SK-N-SH (cell line): Measurements from ENCODE around the gene WNT4. TPM values are rescaled to one million over a fixed set of nuclear protein-coding genes. Genes with fewer than 3 reads are reported as not detected.

Source experiments
- CTCF ChIA-PET: fragments of 300-600, 350-600 bp; formaldehyde crosslinking; extraction: SDS; loops from one replicate; lab custom pipeline; 2021; lab: Yijun Ruan, JAX
- POLR2A ChIA-PET: fragments of 350-600 bp; sonication (Branson Sonifier 250); formaldehyde crosslinking; extraction: SDS; loops from one replicate; lab custom pipeline; 2020; ENCODE audit warnings: antibody characterized with exemption, inconsistent platforms; lab: Yijun Ruan, JAX
- DNase-seq: peaks from one replicate; pipeline ENCODE4 v3.0.0; 2012
- H2AFZ ChIP-seq: fragments of 200-600 bp; sonication (generic); 2 replicates; pipeline ENCODE4 v1.8.1; 2016; ENCODE audit warnings: antibody characterized with exemption, mild to moderate bottlenecking, low read depth
- H3F3A ChIP-seq: fragments of 200-600 bp; sonication (generic); replicated peaks from 2 replicates; pipeline ENCODE3; 2016; ENCODE audit warnings: antibody characterized with exemption, mild to moderate bottlenecking; ENCODE audit not compliant: insufficient read depth
- H3K27ac ChIP-seq, 2 experiments: fragments of 200-500 bp in 1 of 2; fragments of 200-600 bp in 1 of 2; sonication (Bioruptor generic) in 1 of 2; sonication (generic), shearing (Covaris generic) in 1 of 2; 2 replicates each; pipeline versions ENCODE4 v1.5.1 to v1.6.1; 2014 to 2016; ENCODE audit warnings: low read depth in 2 of 2, inconsistent platforms in 1 of 2, low read length in 1 of 2, mild to moderate bottlenecking in 1 of 2, mixed read lengths in 1 of 2
- H3K27me3 ChIP-seq: fragments of 200-600 bp; sonication (generic), shearing (Covaris generic); 2 replicates; pipeline ENCODE4 v1.6.1; 2016; ENCODE audit warnings: mixed run types; ENCODE audit not compliant: insufficient read depth
- H3K36me3 ChIP-seq, 2 experiments: fragments of 200-500 bp in 1 of 2; fragments of 200-600 bp in 1 of 2; sonication (Bioruptor generic) in 1 of 2; sonication (generic) in 1 of 2; replicated peaks in 1 of 2; 2 replicates each; pipeline versions ENCODE3 to v1.5.1; 2014 to 2016; ENCODE audit warnings: low read length in 1 of 2, mild to moderate bottlenecking in 1 of 2; ENCODE audit not compliant: insufficient read depth in 2 of 2, control insufficient read depth in 1 of 2
- H3K4me1 ChIP-seq, 2 experiments: fragments of 200-500 bp in 1 of 2; fragments of 200-600 bp in 1 of 2; sonication (Bioruptor generic) in 1 of 2; sonication (generic), shearing (Covaris generic) in 1 of 2; 2 replicates each; pipeline versions ENCODE4 v1.5.1 to v1.6.1; 2014 to 2016; ENCODE audit warnings: low read depth in 1 of 2, low read length in 1 of 2, mixed run types in 1 of 2; ENCODE audit not compliant: insufficient read depth in 2 of 2, control insufficient read depth in 1 of 2
- H3K4me2 ChIP-seq: fragments of 200-600 bp; sonication (generic), shearing (Covaris generic); 2 replicates; pipeline ENCODE4 v1.6.1; 2017; ENCODE audit warnings: mixed run types
- H3K4me3 ChIP-seq, 2 experiments: fragments of 200-500 bp in 1 of 2; fragments of 200-600 bp in 1 of 2; sonication (Bioruptor generic) in 1 of 2; sonication (generic), shearing (Covaris generic) in 1 of 2; 2 replicates each; pipeline versions ENCODE4 v1.5.1 to v1.8.1; 2014 to 2016; ENCODE audit warnings: low read depth in 2 of 2, inconsistent platforms in 1 of 2, low read length in 1 of 2, mild to moderate bottlenecking in 1 of 2, mixed read lengths in 1 of 2, moderate library complexity in 1 of 2
- H3K79me2 ChIP-seq: fragments of 200-600 bp; sonication (generic); 2 replicates; pipeline ENCODE4 v1.8.1; 2017; ENCODE audit warnings: mild to moderate bottlenecking; ENCODE audit not compliant: insufficient read depth
- H3K9ac ChIP-seq: fragments of 200-600 bp; sonication (generic); 2 replicates; pipeline ENCODE4 v1.6.1; 2017; ENCODE audit warnings: mixed run types
- H3K9me2 ChIP-seq: fragments of 200-600 bp; sonication (generic); 2 replicates; pipeline ENCODE4 v1.6.1; 2017; ENCODE audit warnings: mixed run types
- H3K9me3 ChIP-seq: fragments of 200-600 bp; sonication (generic); 2 replicates; pipeline ENCODE4 v1.6.1; 2017; ENCODE audit warnings: mixed run types, mild to moderate bottlenecking, moderate library complexity
- H4K20me1 ChIP-seq: fragments of 200-600 bp; sonication (generic); 2 replicates; pipeline ENCODE4 v1.6.1; 2017; ENCODE audit warnings: mild to moderate bottlenecking, mixed run types; ENCODE audit not compliant: insufficient read depth
- CHD2 ChIP-seq: fragments of 150-350 bp; IDR thresholded peaks from 2 replicates; pipeline ENCODE4 v1.6.1; 2018; ENCODE audit warnings: low read length; ENCODE audit not compliant: partially characterized antibody
- ELF1 ChIP-seq: IDR thresholded peaks from 2 replicates; pipeline ENCODE4 v1.4.0; 2012
- EZH2phosphoT487 ChIP-seq: fragments of 200-600 bp; sonication (generic); IDR thresholded peaks from 2 replicates; pipeline ENCODE4 v1.6.1; 2017; ENCODE audit warnings: low read depth, mixed run types, mild to moderate bottlenecking, antibody characterized with exemption, moderate library complexity, borderline replicate concordance
- FOXJ3 ChIP-seq: sonication (generic); formaldehyde crosslinking; IDR thresholded peaks from 2 replicates; pipeline ENCODE4 v1.5.1; 2020; ENCODE audit warnings: mild to moderate bottlenecking, missing genetic modification reagents
- FOXM1 ChIP-seq: IDR thresholded peaks from 2 replicates; pipeline ENCODE4 v1.4.0; 2012; ENCODE audit warnings: low read depth, mild to moderate bottlenecking
- GATA2 ChIP-seq: sonication (generic); formaldehyde crosslinking; IDR thresholded peaks from 2 replicates; pipeline ENCODE4 v1.5.0; 2020; ENCODE audit warnings: mild to moderate bottlenecking, missing genetic modification reagents
- IRF3 ChIP-seq: fragments of 150-350 bp; IDR thresholded peaks from 2 replicates; pipeline ENCODE4 v1.6.1; 2016; ENCODE audit warnings: mild to moderate bottlenecking, low read depth, low read length
- JUND ChIP-seq: IDR thresholded peaks from 2 replicates; pipeline ENCODE4 v1.4.0; 2012
- MEF2A ChIP-seq: IDR thresholded peaks from 2 replicates; pipeline ENCODE4 v1.4.0; 2012; ENCODE audit warnings: low read depth, borderline replicate concordance
- RAD21 ChIP-seq: IDR thresholded peaks from 2 replicates; pipeline ENCODE4 v1.6.1; 2012; ENCODE audit warnings: mild to moderate bottlenecking, low read length
- RCOR1 ChIP-seq: fragments of 150-350 bp; IDR thresholded peaks from 2 replicates; pipeline ENCODE4 v1.6.1; 2017; ENCODE audit warnings: antibody characterized with exemption, low read length
- TAF1 ChIP-seq: IDR thresholded peaks from 2 replicates; pipeline ENCODE4 v1.6.1; 2012; ENCODE audit warnings: low read depth, mild to moderate bottlenecking, low read length, moderate library complexity, borderline replicate concordance
- TCF12 ChIP-seq: IDR thresholded peaks from 2 replicates; pipeline ENCODE4 v1.4.0; 2012
- USF2 ChIP-seq: fragments of 150-350 bp; IDR thresholded peaks from 2 replicates; pipeline ENCODE4 v1.6.1; 2017; ENCODE audit warnings: antibody characterized with exemption, low read length, low read depth, borderline replicate concordance
- YY1 ChIP-seq: IDR thresholded peaks from 2 replicates; pipeline ENCODE4 v1.4.0; 2012; ENCODE audit warnings: low read depth, mild to moderate bottlenecking
- WGBS: methylation state at CpG from one replicate; pipeline ENCODE4 v1.1.6; 2017; ENCODE audit warnings: low lambda C conversion rate; 5-methylcytosine and 5-hydroxymethylcytosine counted together
- polyA plus RNA-seq, 3 experiments: library from polyadenylated mRNA; depleted of rRNA; stranded (reverse); fragments of >200 nt; gene quantifications; 2 replicates each; pipeline ENCODE4 v1.2.3, GENCODE V29; 2012
- TF ChIP-seq, protein P1 (sequence below): IDR thresholded peaks from 2 replicates; pipeline ENCODE4 v1.4.0; 2012; ENCODE audit warnings: low read depth, borderline replicate concordance
- TF ChIP-seq, protein P2 (sequence below): IDR thresholded peaks from 2 replicates; pipeline ENCODE4 v1.4.0; 2012; ENCODE audit warnings: low read depth

Gene WNT4
- polyA plus RNA-seq, 1 of the 3 experiments (the other 2 are of a cell fraction) = 0.03 TPM

DNA sequence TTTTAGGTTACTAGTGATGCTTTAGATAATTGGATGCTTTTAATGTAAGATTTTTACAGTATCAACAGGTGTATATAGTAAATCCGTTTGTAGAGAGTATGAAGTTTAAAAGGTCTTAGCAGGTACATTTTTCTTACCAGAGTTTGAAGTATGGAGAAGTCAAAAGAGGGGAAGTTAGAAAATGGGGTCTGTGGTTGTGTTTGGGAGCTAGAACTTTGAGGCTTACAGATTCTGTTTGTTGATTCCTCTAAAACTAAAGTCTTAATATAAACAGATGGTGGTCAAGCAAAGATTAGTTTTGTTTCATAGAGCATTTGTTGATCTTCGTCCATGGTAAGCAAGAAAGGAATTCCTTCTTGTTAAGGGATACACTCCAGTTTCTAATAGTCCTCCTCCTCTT lies 54.6 kb downstream of the WNT4 start:
- H3K4me2 ChIP-seq = no peak overlapping the region
- POLR2A ChIA-PET = no interaction called here
- H3K79me2 ChIP-seq = peaks cover 99% of the 10 kb centered on the region
- DNase-seq = no peak
- TF ChIP-seq RAD21 = no peak
- TF ChIP-seq FOXM1 = no peak
- TF ChIP-seq TAF1 = no peak
- TF ChIP-seq TCF12 = no peak
- no peak for TF ChIP-seq FOXJ3 (CRISPR knock-in tag)
- no peak for TF ChIP-seq RCOR1
- no peak for TF ChIP-seq ELF1
- TF ChIP-seq, all 33 proteins: peak for 0
- Histone ChIP-seq H3K27me3 (no peaks in the 10 kb centered on the region), H3K4me1 (peaks cover 0 to 17% of the 10 kb centered on the region in 2 experiments; a peak in 3 of 4 replicates), H3K4me3 (no peak overlapping the region), H3K9ac (no peak overlapping the region), H3F3A (peaks cover 36% of the 10 kb centered on the region), H3K9me2 (no peaks in the 10 kb centered on the region), H3K36me3 (peaks cover 65 to 70% of the 10 kb centered on the region in 2 experiments), H3K27ac (no peak overlapping the region), H4K20me1 (peaks cover 100% of the 10 kb centered on the region), H3K9me3 (no peaks in the 10 kb centered on the region), H2AFZ (no peak overlapping the region)
- 78% methylated on average over 2 of the region's 2 CpGs for WGBS
- CTCF ChIA-PET = interaction anchor here (1.0 kb wide), 1 partner anchor 11 kb away, joined by 3 read pairs; no protein-coding TSS in a partner anchor

DNA sequence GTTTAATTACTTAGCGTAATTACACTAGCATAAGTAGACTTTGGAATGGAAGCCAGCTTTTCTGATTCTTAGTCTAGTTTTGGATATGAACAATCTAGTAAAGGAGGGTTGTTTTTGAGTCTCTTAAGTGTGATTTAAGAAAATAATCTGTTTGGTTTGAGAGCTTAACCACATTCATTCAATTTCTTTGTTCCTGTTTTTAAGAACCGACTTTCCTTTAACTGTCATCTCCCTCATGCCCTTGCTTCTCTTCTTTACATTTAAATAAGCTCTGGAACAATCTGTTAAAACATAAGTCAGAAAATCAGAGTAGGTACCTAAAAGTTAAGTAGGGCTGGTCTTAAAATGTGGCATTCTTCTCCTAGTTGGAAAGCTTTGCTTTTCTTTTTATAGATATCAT lies 62.7 kb downstream of the WNT4 start:
- H3K9ac ChIP-seq = no peak overlapping the region
- no peaks in the 10 kb centered on the region for H3K27me3 ChIP-seq
- H3K27ac ChIP-seq = no peak overlapping the region
- peaks cover 37 to 71% of the 10 kb centered on the region in 2 experiments for H3K36me3 ChIP-seq
- no peak overlapping the region for H2AFZ ChIP-seq
- ChIA-PET POLR2A (no interaction called here), CTCF (interaction anchor here (0.8 to 1.4 kb wide), 2 partner anchors 23 to 43 kb away, joined by 3 to 4 read pairs; no protein-coding TSS in a partner anchor)
- no peak for DNase-seq
- H3K79me2 ChIP-seq = peaks cover 100% of the 10 kb centered on the region
- H3K9me2 ChIP-seq = no peaks in the 10 kb centered on the region
- H3K4me3 ChIP-seq = no peak overlapping the region
- peaks cover 100% of the 10 kb centered on the region for H4K20me1 ChIP-seq
- H3K9me3 ChIP-seq = no peaks in the 10 kb centered on the region
- no peak overlapping the region for H3K4me2 ChIP-seq
- TF ChIP-seq TAF1 = no peak
- TF ChIP-seq RAD21 = no peak
- no peak for TF ChIP-seq CHD2
- TF ChIP-seq FOXJ3 (CRISPR knock-in tag) = no peak
- TF ChIP-seq MEF2A = no peak
- TF ChIP-seq JUND = no peak
- TF ChIP-seq YY1 = no peak
- TF ChIP-seq, protein P1, sequence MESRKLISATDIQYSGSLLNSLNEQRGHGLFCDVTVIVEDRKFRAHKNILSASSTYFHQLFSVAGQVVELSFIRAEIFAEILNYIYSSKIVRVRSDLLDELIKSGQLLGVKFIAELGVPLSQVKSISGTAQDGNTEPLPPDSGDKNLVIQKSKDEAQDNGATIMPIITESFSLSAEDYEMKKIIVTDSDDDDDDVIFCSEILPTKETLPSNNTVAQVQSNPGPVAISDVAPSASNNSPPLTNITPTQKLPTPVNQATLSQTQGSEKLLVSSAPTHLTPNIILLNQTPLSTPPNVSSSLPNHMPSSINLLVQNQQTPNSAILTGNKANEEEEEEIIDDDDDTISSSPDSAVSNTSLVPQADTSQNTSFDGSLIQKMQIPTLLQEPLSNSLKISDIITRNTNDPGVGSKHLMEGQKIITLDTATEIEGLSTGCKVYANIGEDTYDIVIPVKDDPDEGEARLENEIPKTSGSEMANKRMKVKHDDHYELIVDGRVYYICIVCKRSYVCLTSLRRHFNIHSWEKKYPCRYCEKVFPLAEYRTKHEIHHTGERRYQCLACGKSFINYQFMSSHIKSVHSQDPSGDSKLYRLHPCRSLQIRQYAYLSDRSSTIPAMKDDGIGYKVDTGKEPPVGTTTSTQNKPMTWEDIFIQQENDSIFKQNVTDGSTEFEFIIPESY = no peak
- no peak for TF ChIP-seq GATA2 (CRISPR knock-in tag)
- TF ChIP-seq USF2 = no peak
- TF ChIP-seq ELF1 = no peak
- no peak for TF ChIP-seq IRF3
- TF ChIP-seq EZH2phosphoT487 = no peak
- TF ChIP-seq FOXM1 = no peak
- TF ChIP-seq, protein P2, sequence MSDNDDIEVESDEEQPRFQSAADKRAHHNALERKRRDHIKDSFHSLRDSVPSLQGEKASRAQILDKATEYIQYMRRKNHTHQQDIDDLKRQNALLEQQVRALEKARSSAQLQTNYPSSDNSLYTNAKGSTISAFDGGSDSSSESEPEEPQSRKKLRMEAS = no peak
- H3F3A ChIP-seq = peaks cover 11% of the 10 kb centered on the region
- WGBS = 94% methylated on average over 2 of the region's 2 CpGs
- no peaks in the 10 kb centered on the region; a peak in 1 of 4 replicates for H3K4me1 ChIP-seq
